ENCODE results near the gene MRAS. TPM values are rescaled to one million over a fixed set of nuclear protein-coding genes. Genes with fewer than 3 reads are reported as not detected.
"Not testable (repeated sequence)": the region's sequence is repeated elsewhere in the genome, so short reads cannot be mapped to it uniquely, and the experiment has no call there.

MRAS gene
- total RNA-seq, 1 donor from 2014 or later = 26.2 TPM

- no peak for DNase-seq (ENCODE audit: low spot score)
Measured at GRCh38 chr3:138445236-138445635, 96.9 kb downstream of the MRAS start.

- no peak for DNase-seq (ENCODE audit: low spot score)
Measured at GRCh38 chr3:138445654-138446053, 97.3 kb downstream of the MRAS start.

- DNase-seq (ENCODE audit: low spot score) = no peak
Measured at GRCh38 chr3:138448631-138449030, 100.3 kb downstream of the MRAS start.

GRCh38 chr3:138449490-138449889 lies 101.1 kb downstream of the MRAS start:
- DNase-seq (ENCODE audit: low spot score) = no peak

GRCh38 chr3:138450181-138450580 lies 101.8 kb downstream of the MRAS start:
- DNase-seq (ENCODE audit: low spot score) = no peak

GRCh38 chr3:138450704-138451424 lies 102.5 kb downstream of the MRAS start:
- no peak for DNase-seq (ENCODE audit: low spot score)

GRCh38 chr3:138451595-138452162 lies 103.3 kb downstream of the MRAS start:
- no peak for DNase-seq (ENCODE audit: low spot score)

GRCh38 chr3:138452436-138452835 lies 104.1 kb downstream of the MRAS start:
- no peak for DNase-seq (ENCODE audit: low spot score)

GRCh38 chr3:138453940-138454339 lies 105.6 kb downstream of the MRAS start:
- DNase-seq (ENCODE audit: low spot score) = not testable (repeated sequence)

Other genes with a start within 250 kb of the MRAS start
- 32.7 TPM for gene DZIP1L, start 233.0 kb upstream of the MRAS start, total RNA-seq
- gene A4GNT, start 216.2 kb upstream of the MRAS start, total RNA-seq = not detected
- gene DBR1, start 173.7 kb upstream of the MRAS start, total RNA-seq = 17.3 TPM
- 83.2 TPM for gene ARMC8, start 161.3 kb upstream of the MRAS start, total RNA-seq
- gene NME9, start 18.7 kb upstream of the MRAS start, total RNA-seq = 0.49 TPM
- 0.94 TPM for gene ESYT3, start 86.0 kb downstream of the MRAS start, total RNA-seq
- gene CEP70, start 245.7 kb downstream of the MRAS start, total RNA-seq = 51.6 TPM